Smooth muscle cell (in vitro differentiated cells): ENCODE results near the gene SUPT3H. TPM values are rescaled to one million over a fixed set of nuclear protein-coding genes. Genes with fewer than 3 reads are reported as not detected.

Experiments used
- DNase-seq: peaks from one replicate; lab custom pipeline; 2025; ENCODE audit not compliant: unreplicated experiment; lab: John Stamatoyannopoulos, UW
- H2AFZ ChIP-seq: fragments of 200-600 bp; sonication (generic); 2 replicates; pipeline ENCODE4 v1.6.0; 2016; ENCODE audit warnings: antibody characterized with exemption, low read depth, mild to moderate bottlenecking
- H3F3A ChIP-seq: fragments of 200-600 bp; sonication (generic); 2 replicates; pipeline ENCODE4 v1.6.0; 2017; ENCODE audit warnings: antibody characterized with exemption, low read depth
- H3K27ac ChIP-seq: fragments of 200-600 bp; sonication (generic); 2 replicates; pipeline ENCODE4 v1.5.1; 2016; ENCODE audit warnings: low read depth, mild to moderate bottlenecking
- H3K27me3 ChIP-seq: fragments of 200-600 bp; sonication (generic); 2 replicates; pipeline ENCODE4 v1.6.1; 2016; ENCODE audit warnings: low read depth, mild to moderate bottlenecking
- H3K36me3 ChIP-seq: fragments of 200-600 bp; sonication (generic); 2 replicates; pipeline ENCODE4 v1.5.1; 2016; ENCODE audit warnings: low read depth
- H3K4me1 ChIP-seq: fragments of 200-600 bp; sonication (generic); 2 replicates; pipeline ENCODE4 v1.5.1; 2016; ENCODE audit warnings: low read depth
- H3K4me2 ChIP-seq: fragments of 200-600 bp; sonication (generic); 2 replicates; pipeline ENCODE4 v1.6.0; 2016; ENCODE audit warnings: mild to moderate bottlenecking
- H3K4me3 ChIP-seq: fragments of 200-600 bp; sonication (generic); 2 replicates; pipeline ENCODE4 v1.5.1; 2016; ENCODE audit warnings: mild to moderate bottlenecking
- H3K79me2 ChIP-seq: fragments of 200-600 bp; sonication (generic); 2 replicates; pipeline ENCODE4 v1.6.0; 2016; ENCODE audit warnings: low read depth, mild to moderate bottlenecking
- H3K9ac ChIP-seq: fragments of 200-600 bp; sonication (generic); 2 replicates; pipeline ENCODE4 v1.6.0; 2016; ENCODE audit warnings: low read depth
- H3K9me3 ChIP-seq: fragments of 200-600 bp; sonication (generic); replicated peaks from 2 replicates; pipeline ENCODE4 v1.5.1; 2016; ENCODE audit warnings: low read depth
- H4K20me1 ChIP-seq: fragments of 200-600 bp; sonication (generic); 2 replicates; pipeline ENCODE4 v1.6.0; 2016; ENCODE audit warnings: low read depth
- CTCF ChIP-seq: fragments of 200-600 bp; sonication (generic); IDR thresholded peaks from 2 replicates; pipeline ENCODE4 v1.5.1; 2017; ENCODE audit warnings: borderline replicate concordance, mild to moderate bottlenecking, antibody characterized with exemption; ENCODE audit not compliant: insufficient read depth, poor library complexity, severe bottlenecking
- WGBS: methylation state at CpG from one replicate; pipeline ENCODE4 v1.1.7; 2016; ENCODE audit warnings: low lambda C conversion rate; 5-methylcytosine and 5-hydroxymethylcytosine counted together
- polyA plus RNA-seq: library from polyadenylated mRNA; unstranded; fragments of >200 nt; fragmentation: Nextera tagmentation; extraction: Ambion mirVana; gene quantifications from 2 replicates; pipeline ENCODE4 v1.2.1, GENCODE V29; 2016
- total RNA-seq: library from RNA; depleted of rRNA; stranded (reverse); fragments of >200 nt; gene quantifications from 2 replicates; pipeline ENCODE4 v1.2.3, GENCODE V29; 2014

Gene SUPT3H
- total and polyA plus RNA-seq, 2 experiments from 2014 or later, result 19.4 to 22.9 TPM

- Histone ChIP-seq H3F3A (no peaks in the 10 kb centered on the region), H3K4me3 (no peak overlapping the region), H3K27me3 (no peaks in the 10 kb centered on the region), H3K79me2 (no peaks in the 10 kb centered on the region), H3K4me2 (no peak overlapping the region), H3K36me3 (no peaks in the 10 kb centered on the region), H3K27ac (no peak overlapping the region), H2AFZ (no peak overlapping the region), H3K4me1 (peaks cover 4% of the 10 kb centered on the region), H3K9me3 (no peaks in the 10 kb centered on the region), H4K20me1 (no peaks in the 10 kb centered on the region), H3K9ac (no peak overlapping the region)
- 83% methylated on average over 3 of the region's 3 CpGs for WGBS
- TF ChIP-seq CTCF, result no peak
- DNase-seq, result no peak
Observed at GRCh38 chr6:45196121-45196520, 181.6 kb downstream of the SUPT3H start.

- H4K20me1 ChIP-seq, result no peaks in the 10 kb centered on the region
- no peaks in the 10 kb centered on the region for H3K79me2 ChIP-seq
- H3K9me3 ChIP-seq, result no peaks in the 10 kb centered on the region
- no peak overlapping the region for H3K4me3 ChIP-seq
- no peak overlapping the region for H2AFZ ChIP-seq
- WGBS, result 84% methylated on average over 1 of the region's 1 CpG
- no peak overlapping the region for H3K9ac ChIP-seq
- no peak overlapping the region for H3K27ac ChIP-seq
- no peak overlapping the region for H3K4me2 ChIP-seq
- peaks cover 4% of the 10 kb centered on the region for H3K4me1 ChIP-seq
- H3F3A ChIP-seq, result no peaks in the 10 kb centered on the region
- TF ChIP-seq CTCF, result no peak
- H3K27me3 ChIP-seq, result no peaks in the 10 kb centered on the region
- no peaks in the 10 kb centered on the region for H3K36me3 ChIP-seq
- no peak for DNase-seq
Observed at GRCh38 chr6:45195137-45195536, 182.6 kb downstream of the SUPT3H start.

GRCh38 chr6:45192556-45192955, 185.2 kb downstream of the SUPT3H start:
- H3K27ac ChIP-seq, result no peak overlapping the region
- no peaks in the 10 kb centered on the region for H3K36me3 ChIP-seq
- no peaks in the 10 kb centered on the region for H3K79me2 ChIP-seq
- H3K4me2 ChIP-seq, result no peak overlapping the region
- WGBS, result 84% methylated on average over 2 of the region's 2 CpGs
- H2AFZ ChIP-seq, result no peak overlapping the region
- no peak for DNase-seq
- no peaks in the 10 kb centered on the region for H3F3A ChIP-seq
- H4K20me1 ChIP-seq, result no peaks in the 10 kb centered on the region
- no peak overlapping the region for H3K4me3 ChIP-seq
- no peak overlapping the region for H3K9ac ChIP-seq
- H3K27me3 ChIP-seq, result no peaks in the 10 kb centered on the region
- no peak for TF ChIP-seq CTCF
- H3K9me3 ChIP-seq, result no peaks in the 10 kb centered on the region
- H3K4me1 ChIP-seq, result no peaks in the 10 kb centered on the region

GRCh38 chr6:45191414-45191813, 186.3 kb downstream of the SUPT3H start:
- no peak for TF ChIP-seq CTCF
- H3K4me1 ChIP-seq, result no peaks in the 10 kb centered on the region
- DNase-seq, result no peak
- WGBS, result 82% methylated on average over 4 of the region's 4 CpGs
- no peaks in the 10 kb centered on the region for H3K79me2 ChIP-seq
- H2AFZ ChIP-seq, result no peak overlapping the region
- no peaks in the 10 kb centered on the region for H3K9me3 ChIP-seq
- H3K36me3 ChIP-seq, result no peaks in the 10 kb centered on the region
- H3K4me3 ChIP-seq, result no peak overlapping the region
- no peaks in the 10 kb centered on the region for H3K27me3 ChIP-seq
- no peaks in the 10 kb centered on the region for H3F3A ChIP-seq
- no peaks in the 10 kb centered on the region for H4K20me1 ChIP-seq
- no peak overlapping the region for H3K27ac ChIP-seq
- no peak overlapping the region for H3K4me2 ChIP-seq
- H3K9ac ChIP-seq, result no peak overlapping the region
